ENCODE measurements around the gene CA12. TPM values are rescaled to one million over a fixed set of nuclear protein-coding genes. Genes with fewer than 3 reads are reported as not detected.
"Not testable (repeated sequence)": the region's sequence is repeated elsewhere in the genome, so short reads cannot be mapped to it uniquely, and the experiment has no call there.

CA12 gene
- total RNA-seq, 2 donors from 2014 or later = 0.55 to 2.4 TPM

DNA sequence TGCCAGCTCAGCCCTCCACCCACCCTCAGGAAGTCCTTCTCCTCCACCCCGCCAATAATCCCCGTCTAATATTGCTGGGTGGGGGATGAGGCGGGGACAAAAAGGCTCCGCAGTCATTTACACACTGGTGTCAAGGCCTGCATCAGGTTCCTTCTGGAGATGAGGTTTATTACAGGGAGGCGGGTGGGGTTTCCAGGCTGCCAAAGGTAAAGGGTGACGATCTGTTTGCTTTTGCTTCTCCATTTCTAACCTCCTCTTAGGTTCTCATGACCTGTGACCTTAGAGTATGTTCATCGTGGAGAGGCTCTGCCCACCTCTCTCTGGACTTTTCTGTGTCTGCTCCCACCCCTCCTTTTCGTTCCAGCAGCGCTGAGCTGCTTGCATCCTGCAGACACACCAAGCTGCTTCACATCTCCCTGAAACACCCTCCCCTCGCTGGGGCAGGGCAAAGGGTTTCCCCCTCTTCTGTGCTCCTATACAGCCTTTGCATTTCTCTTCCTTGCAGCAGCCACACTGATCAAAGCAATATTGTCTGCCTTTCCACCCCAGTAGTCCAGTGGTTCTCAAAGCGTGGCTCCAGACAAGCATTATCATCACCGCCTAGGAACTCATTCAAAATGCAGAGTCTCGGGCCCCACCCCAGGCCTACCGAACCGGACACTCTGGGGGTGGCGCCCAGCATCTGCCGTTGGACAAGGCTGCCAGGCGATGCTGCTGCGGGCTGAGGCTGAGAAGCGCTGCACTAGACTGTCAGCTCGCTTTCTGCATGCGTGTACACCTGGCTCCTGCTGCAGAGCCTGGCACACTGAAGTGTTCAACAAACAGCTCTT is 26.6 kb downstream of the CA12 start:
- Mint-ChIP-seq H3K27ac (no peak overlapping the region), H3K9me3 (no peaks in the 10 kb centered on the region), H3K27me3 (ENCODE audit: low read depth) (peaks cover 21% of the 10 kb centered on the region), H3K4me3 (no peak overlapping the region), H3K4me1 (ENCODE audit: low read depth) (no peaks in the 10 kb centered on the region), H3K36me3 (ENCODE audit: insufficient read depth in 2 of 2) (no peaks in the 10 kb centered on the region)
- no peak for ATAC-seq (replicated peaks in 1 of 2)
- no peak for DNase-seq

DNA sequence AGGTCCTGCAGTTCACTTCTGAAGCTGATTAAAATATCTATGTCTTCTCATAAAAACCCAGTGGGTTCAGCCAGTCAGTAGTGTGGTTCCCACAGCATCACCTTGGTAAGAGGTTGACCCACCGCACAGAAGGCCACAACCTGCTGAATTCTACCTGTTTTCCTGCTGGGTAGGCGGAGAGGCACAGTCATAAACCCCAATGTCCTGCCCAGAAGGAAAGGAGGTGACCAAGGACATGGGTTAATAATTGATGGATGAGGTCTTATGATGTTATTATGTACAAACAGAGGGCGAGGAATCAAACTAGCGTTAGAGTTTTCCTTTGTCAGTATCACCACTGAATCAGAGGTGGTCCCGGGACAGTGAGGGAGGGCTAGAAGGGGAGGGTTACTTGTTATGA is 27.8 kb downstream of the CA12 start:
- H3K27ac Mint-ChIP-seq = no peak overlapping the region
- no peaks in the 10 kb centered on the region for H3K4me1 Mint-ChIP-seq (ENCODE audit: low read depth)
- no peaks in the 10 kb centered on the region for H3K36me3 Mint-ChIP-seq (ENCODE audit: insufficient read depth in 2 of 2)
- peaks cover 10% of the 10 kb centered on the region for H3K27me3 Mint-ChIP-seq (ENCODE audit: low read depth)
- no peak for DNase-seq
- H3K4me3 Mint-ChIP-seq = no peak overlapping the region
- H3K9me3 Mint-ChIP-seq = no peaks in the 10 kb centered on the region
- ATAC-seq (replicated peaks in 1 of 2) = no peak

DNA sequence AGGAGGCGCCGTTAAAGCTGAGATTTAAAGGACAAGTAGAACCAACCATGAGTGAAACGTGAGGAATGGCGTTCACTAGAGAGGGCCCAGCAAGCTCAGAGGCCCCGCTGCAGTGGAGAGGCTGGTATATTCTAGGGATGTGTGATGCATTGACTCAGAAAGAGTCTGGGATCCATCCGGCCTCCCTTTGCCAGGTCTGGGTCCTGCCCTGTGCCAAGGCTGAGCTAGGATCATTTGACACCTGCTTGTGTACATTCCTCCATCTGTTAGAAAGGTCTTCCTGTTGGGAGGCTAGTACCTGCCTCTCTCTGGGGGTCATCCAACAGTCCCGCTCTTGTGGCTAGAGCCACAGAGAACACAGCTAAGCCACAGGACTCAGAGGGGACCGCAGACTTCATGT is 28.4 kb downstream of the CA12 start:
- ATAC-seq (replicated peaks in 1 of 2) = no peak
- DNase-seq = no peak
- H3K27ac Mint-ChIP-seq = no peak overlapping the region
- H3K4me3 Mint-ChIP-seq = no peak overlapping the region
- H3K9me3 Mint-ChIP-seq = no peaks in the 10 kb centered on the region
- H3K4me1 Mint-ChIP-seq (ENCODE audit: low read depth) = no peaks in the 10 kb centered on the region
- H3K27me3 Mint-ChIP-seq (ENCODE audit: low read depth) = peaks cover 6% of the 10 kb centered on the region
- H3K36me3 Mint-ChIP-seq (ENCODE audit: insufficient read depth in 2 of 2) = no peaks in the 10 kb centered on the region

DNA sequence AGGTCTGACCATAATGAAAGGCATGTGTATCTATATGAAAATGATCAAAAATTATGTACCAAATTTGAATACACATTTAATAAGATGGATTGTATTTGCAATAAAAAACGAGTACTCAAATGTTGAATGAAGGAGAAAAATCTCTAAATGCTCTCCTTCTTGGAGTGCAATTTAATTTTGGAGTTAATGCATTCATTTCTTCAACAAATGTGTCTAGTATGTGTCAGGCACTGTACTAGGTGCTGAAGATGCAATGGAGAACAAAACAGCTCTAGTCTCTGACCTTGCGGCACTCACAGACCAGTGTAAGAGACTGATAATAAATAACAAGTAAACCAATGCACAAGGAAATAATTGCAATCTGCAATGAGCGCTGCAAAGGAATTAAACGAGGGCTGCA is 28.8 kb downstream of the CA12 start:
- ATAC-seq (replicated peaks in 1 of 2) (no peak), DNase-seq (no peak)
- H3K27me3 Mint-ChIP-seq (ENCODE audit: low read depth) = peaks cover 1% of the 10 kb centered on the region
- no peaks in the 10 kb centered on the region for H3K9me3 Mint-ChIP-seq
- H3K4me3 Mint-ChIP-seq = no peak overlapping the region
- no peaks in the 10 kb centered on the region for H3K36me3 Mint-ChIP-seq (ENCODE audit: insufficient read depth in 2 of 2)
- no peaks in the 10 kb centered on the region for H3K4me1 Mint-ChIP-seq (ENCODE audit: low read depth)
- no peak overlapping the region for H3K27ac Mint-ChIP-seq

DNA sequence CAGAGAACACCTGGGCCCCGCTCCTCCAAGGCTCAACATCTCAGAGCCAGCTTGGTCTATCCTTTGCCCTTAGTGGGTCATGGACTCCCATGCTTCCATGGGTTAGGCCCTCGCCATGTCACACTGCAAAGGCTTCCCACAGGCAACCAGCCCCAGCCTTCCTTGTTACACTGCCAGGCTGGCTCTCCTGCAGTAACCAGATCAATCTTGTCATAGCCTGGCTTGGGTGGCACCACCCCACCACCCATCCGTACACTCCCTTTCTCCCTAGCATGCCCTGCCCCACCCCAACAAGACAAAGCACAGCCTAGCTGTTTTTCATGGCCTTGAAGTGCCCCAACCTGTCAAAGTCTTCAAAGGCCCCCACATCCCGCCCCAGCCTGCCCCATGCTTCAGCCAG is 30.5 kb downstream of the CA12 start:
- Mint-ChIP-seq H3K27me3 (ENCODE audit: low read depth) (no peaks in the 10 kb centered on the region), H3K9me3 (no peaks in the 10 kb centered on the region), H3K4me3 (no peak overlapping the region), H3K27ac (no peak overlapping the region), H3K36me3 (ENCODE audit: insufficient read depth in 2 of 2) (no peaks in the 10 kb centered on the region), H3K4me1 (ENCODE audit: low read depth) (no peaks in the 10 kb centered on the region)
- ATAC-seq (replicated peaks in 1 of 2) (no peak), DNase-seq (no peak)

DNA sequence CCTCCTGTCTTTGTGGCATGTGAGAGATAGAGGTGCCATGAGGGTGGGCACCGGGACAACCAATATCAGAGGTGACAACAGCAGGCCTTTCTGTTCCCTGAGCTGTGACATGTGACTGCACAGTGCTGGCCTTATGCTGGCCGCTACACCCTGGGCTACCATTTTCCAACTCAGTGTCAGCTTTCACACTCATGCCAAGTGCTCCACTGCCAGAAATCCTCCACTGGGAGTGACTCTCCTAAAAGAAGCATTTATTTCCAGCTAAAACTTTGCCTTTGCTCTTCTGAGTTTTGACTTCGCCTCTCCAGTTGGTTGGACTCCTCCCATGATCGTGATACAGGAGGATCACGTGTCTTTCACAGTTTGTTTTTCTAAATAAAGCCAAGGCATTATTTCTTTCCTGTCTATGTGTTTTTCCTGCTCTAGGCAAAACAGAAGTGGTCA is 31.4 kb downstream of the CA12 start:
- H3K27ac Mint-ChIP-seq = no peak overlapping the region
- no peak for ATAC-seq (replicated peaks in 1 of 2)
- no peak overlapping the region for H3K4me3 Mint-ChIP-seq
- no peak for DNase-seq
- no peaks in the 10 kb centered on the region for H3K9me3 Mint-ChIP-seq
- H3K4me1 Mint-ChIP-seq (ENCODE audit: low read depth) = peaks cover under 1% of the 10 kb centered on the region
- no peaks in the 10 kb centered on the region for H3K27me3 Mint-ChIP-seq (ENCODE audit: low read depth)
- H3K36me3 Mint-ChIP-seq (ENCODE audit: insufficient read depth in 2 of 2) = no peaks in the 10 kb centered on the region

DNA sequence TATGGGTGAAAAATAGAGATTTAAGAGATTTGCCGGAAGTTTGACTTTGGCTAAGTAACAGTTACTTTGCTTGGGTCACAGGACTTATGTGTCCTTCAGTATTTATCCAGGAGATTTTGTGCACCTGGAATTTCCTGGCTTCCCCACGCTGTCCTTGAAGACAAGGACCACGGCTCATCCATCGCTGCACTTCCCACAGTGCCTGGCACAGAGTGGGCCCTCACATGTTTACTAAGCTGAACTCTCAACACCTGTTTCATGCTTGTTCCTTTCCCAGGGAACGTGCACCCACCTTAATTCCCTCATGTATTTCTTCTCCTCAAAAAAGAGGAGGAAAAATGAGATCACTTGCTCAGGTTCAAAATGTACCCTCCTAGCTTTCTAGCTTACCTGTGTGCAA is 32.0 kb downstream of the CA12 start:
- no peaks in the 10 kb centered on the region for H3K9me3 Mint-ChIP-seq
- ATAC-seq (replicated peaks in 1 of 2) (no peak), DNase-seq (no peak)
- no peak overlapping the region for H3K27ac Mint-ChIP-seq
- peaks cover 6% of the 10 kb centered on the region for H3K4me1 Mint-ChIP-seq (ENCODE audit: low read depth)
- H3K27me3 Mint-ChIP-seq (ENCODE audit: low read depth) = peaks cover 5% of the 10 kb centered on the region
- no peak overlapping the region for H3K4me3 Mint-ChIP-seq
- H3K36me3 Mint-ChIP-seq (ENCODE audit: insufficient read depth in 2 of 2) = no peaks in the 10 kb centered on the region

DNA sequence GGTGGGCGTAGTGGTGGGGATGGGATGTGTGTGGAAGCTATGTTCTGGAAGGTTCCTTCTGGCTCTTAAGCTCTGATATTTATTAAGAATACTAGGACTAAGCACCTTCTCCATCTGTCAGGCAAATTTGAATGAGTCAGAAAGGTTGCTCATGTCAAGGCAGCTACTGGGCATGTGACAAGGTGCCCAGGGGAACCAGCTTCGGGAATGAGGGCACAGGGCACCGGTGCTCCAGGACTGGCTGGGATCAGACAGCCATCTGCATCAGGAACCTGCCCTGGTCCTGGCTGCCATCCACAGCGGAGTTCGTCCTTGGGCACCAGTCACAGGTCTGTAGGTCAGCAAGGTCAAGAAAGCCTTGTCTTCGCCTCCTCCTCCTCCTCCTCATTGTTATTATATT is 32.5 kb downstream of the CA12 start:
- peaks cover 9% of the 10 kb centered on the region for H3K27me3 Mint-ChIP-seq (ENCODE audit: low read depth)

DNA sequence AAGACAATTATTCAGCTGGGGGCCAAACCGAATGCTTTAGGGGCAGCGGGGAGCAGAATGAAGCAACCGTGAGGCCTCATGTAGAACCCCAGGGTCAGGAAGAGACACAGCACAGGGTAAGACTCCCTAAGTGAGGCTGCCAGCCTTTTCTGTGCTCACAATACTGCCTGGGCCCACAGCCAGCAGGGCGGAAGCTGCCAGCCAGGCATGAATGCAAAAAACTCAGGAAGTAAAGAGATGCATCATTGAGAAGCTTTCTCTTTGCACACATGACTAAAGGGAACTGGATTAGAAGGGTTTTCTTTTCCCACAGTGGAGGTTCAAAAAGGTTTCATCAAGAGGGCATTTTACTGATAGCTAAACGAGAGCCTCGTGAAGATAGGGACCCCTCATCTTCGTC is 33.3 kb downstream of the CA12 start:
- Mint-ChIP-seq H3K27ac (no peak overlapping the region), H3K9me3 (no peaks in the 10 kb centered on the region), H3K4me1 (ENCODE audit: low read depth) (peaks cover 14% of the 10 kb centered on the region), H3K4me3 (no peak overlapping the region), H3K36me3 (ENCODE audit: insufficient read depth in 2 of 2) (no peaks in the 10 kb centered on the region), H3K27me3 (ENCODE audit: low read depth) (peaks cover 16% of the 10 kb centered on the region)
- ATAC-seq (replicated peaks in 1 of 2) (no peak), DNase-seq (no peak)

More for the DNA sequence above, 32.5 kb downstream of the CA12 start:
- no peak for ATAC-seq (replicated peaks in 1 of 2)
- H3K4me3 Mint-ChIP-seq = no peak overlapping the region
- no peak for DNase-seq
- H3K27ac Mint-ChIP-seq = no peak overlapping the region
- no peaks in the 10 kb centered on the region for H3K9me3 Mint-ChIP-seq
- no peaks in the 10 kb centered on the region for H3K36me3 Mint-ChIP-seq (ENCODE audit: insufficient read depth in 2 of 2)
- peaks cover 11% of the 10 kb centered on the region for H3K4me1 Mint-ChIP-seq (ENCODE audit: low read depth)

DNA sequence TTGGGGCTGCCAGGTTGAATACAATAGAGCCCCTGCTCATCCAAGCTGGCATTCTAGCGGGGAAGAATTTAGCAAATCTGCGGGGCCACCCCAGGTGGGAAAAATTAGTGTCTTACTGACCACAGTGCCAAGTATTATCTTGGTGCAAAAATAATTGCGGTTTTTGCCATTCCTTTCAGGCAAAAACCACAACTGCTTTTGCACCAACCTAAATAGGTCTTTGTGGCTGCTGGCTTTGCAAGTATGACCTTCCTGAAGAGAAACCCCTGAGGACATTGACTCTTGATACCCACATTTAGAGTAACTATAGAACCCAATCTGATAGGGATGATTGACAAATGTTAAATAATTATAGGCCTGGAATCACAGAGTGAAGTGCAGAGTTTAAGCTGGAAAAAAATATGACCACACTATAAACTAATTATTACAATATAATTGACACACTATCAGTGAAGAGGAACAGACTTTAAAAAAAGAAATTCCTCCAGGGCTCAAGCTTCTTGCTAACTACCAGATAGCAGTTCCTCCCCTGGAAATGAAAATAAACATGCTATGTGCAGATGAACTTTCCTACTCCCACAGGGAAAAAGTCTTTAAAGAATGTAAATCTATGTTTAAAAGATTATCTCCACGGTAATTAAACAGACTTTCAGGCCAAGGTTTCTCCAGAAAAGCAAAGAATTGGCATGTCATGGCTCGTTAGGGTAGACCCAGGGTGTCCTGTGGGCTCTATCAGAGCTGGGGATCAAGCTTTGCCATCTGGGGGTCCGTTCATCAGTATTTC is 34.4 kb downstream of the CA12 start:
- Mint-ChIP-seq H3K36me3 (ENCODE audit: insufficient read depth in 2 of 2) (no peaks in the 10 kb centered on the region), H3K27me3 (ENCODE audit: low read depth) (peaks cover 17% of the 10 kb centered on the region), H3K4me3 (no peak overlapping the region), H3K4me1 (ENCODE audit: low read depth) (peaks cover 14% of the 10 kb centered on the region), H3K27ac (no peak overlapping the region), H3K9me3 (no peaks in the 10 kb centered on the region)
- DNase-seq = no peak
- no peak for ATAC-seq (replicated peaks in 1 of 2)

DNA sequence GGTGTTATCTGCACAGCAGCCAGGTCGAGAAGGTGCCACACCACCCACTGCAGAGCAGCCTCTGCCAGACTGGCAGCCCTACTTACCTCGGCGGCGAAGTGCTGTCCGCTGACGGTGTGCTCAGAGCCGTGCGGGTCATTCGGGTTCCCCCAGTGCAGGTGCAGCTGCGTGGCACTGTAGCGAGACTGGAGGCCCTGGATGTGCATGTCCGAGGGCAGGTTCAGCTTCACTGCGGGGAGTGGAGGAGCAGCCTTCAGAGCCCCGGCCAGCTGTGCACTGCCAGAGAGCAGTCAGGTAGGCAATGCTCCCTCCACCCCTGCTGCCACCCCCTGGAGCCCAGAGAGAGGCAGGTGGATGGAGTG is 36.3 kb downstream of the CA12 start:
- no peak for ATAC-seq (replicated peaks in 1 of 2)
- peaks cover 14% of the 10 kb centered on the region for H3K4me1 Mint-ChIP-seq (ENCODE audit: low read depth)

DNA sequence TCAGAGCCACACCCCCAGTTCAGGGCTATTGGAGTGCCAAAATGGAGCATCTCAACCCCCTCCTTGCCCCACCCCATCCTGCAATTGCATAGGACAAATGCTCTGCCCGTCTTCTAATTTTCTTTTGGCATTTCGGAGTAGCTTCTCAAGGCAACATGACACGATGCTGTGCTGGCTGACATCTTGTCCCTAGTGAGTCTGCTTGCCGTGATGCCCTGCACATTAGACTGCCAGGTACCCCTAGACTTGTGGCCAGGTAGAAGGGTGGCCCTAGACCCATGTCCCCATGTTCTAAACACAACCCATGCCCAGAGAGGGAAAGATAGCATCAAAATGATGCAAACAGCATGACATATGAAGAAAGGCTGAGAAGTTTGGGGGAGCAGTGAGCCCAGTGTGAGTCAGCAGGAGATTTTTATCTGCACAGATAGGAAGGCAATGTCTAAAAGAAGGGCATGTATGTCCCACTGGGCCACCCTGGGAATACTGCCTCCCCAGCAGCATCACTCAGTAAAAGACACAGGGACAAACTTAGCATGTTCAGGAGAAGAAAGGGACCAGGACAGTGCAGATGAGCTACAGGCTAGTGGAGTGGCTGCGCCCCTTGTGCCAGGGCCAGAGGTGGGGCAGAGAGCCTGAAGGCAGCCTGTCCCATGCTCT is 36.8 kb downstream of the CA12 start:
- peak; percentile 70 to 75 for ATAC-seq (replicated peaks in 1 of 2)
- peaks cover 14% of the 10 kb centered on the region for H3K4me1 Mint-ChIP-seq (ENCODE audit: low read depth)
- H3K4me3 Mint-ChIP-seq = no peak overlapping the region

More for the DNA sequence above, 36.3 kb downstream of the CA12 start:
- Mint-ChIP-seq H3K9me3 (no peaks in the 10 kb centered on the region), H3K4me3 (no peak overlapping the region), H3K27ac (no peak overlapping the region), H3K27me3 (ENCODE audit: low read depth) (peaks cover 28% of the 10 kb centered on the region), H3K36me3 (ENCODE audit: insufficient read depth in 2 of 2) (no peaks in the 10 kb centered on the region)
- no peak for DNase-seq

DNA sequence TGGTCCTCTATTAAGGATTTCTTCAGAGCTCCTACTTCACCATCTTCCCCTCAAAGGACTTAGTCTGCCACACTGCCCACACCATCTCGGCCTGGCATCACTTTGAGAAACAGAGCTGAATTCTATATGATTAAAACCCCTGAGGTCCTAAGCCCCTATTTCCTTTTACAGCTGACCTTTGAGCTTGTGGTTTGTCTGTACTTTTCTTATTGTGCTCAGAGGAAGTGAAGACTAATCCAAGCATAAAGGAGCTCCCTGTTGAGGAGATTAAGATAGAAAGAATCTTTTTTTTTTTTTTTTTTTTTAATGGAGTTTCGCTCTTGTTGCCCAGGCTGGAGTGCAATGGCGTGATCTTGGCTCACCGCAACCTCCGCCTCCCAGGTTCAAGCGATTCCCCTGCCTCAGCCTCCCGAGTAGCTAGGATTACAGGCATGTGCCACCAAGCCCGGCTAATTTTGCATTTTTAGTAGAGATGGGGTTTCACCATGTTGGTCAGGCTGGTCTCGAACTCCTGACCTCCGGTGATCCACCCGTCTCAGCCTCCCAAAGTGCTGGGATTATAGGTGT is 38.6 kb downstream of the CA12 start:
- not testable (repeated sequence) for H3K27ac Mint-ChIP-seq; DNase-seq; H3K9me3 Mint-ChIP-seq; H3K4me3 Mint-ChIP-seq; ATAC-seq (replicated peaks in 1 of 2); H3K36me3 Mint-ChIP-seq (ENCODE audit: insufficient read depth in 2 of 2)
- H3K27me3 Mint-ChIP-seq (ENCODE audit: low read depth) = peaks cover 36% of the 10 kb centered on the region
- peaks cover 14% of the 10 kb centered on the region for H3K4me1 Mint-ChIP-seq (ENCODE audit: low read depth)

More for the DNA sequence above, 36.8 kb downstream of the CA12 start:
- H3K27me3 Mint-ChIP-seq (ENCODE audit: low read depth) = peaks cover 33% of the 10 kb centered on the region
- peak in 1 of 2 donors; percentile 6 for DNase-seq
- H3K27ac Mint-ChIP-seq = no peak overlapping the region
- no peaks in the 10 kb centered on the region for H3K9me3 Mint-ChIP-seq
- no peaks in the 10 kb centered on the region for H3K36me3 Mint-ChIP-seq (ENCODE audit: insufficient read depth in 2 of 2)

Measured in activated T-cell treated with anti-CD3 and anti-CD28 coated beads, Interleukin-2, amount 50 U/mL, for 72 hours (primary cell).